NCI-H2029 treated with DMSO at 0.1 percent for 48 hours (cell line): ENCODE measurements around the gene UMAD1.
A peak's percentile ranks its signal among the peaks of the same experiment; 100 is the strongest.

Experiments used
- DNase-seq: peaks from one replicate; lab custom pipeline; 2025; lab: John Stamatoyannopoulos, UW

Gene UMAD1

DNA sequence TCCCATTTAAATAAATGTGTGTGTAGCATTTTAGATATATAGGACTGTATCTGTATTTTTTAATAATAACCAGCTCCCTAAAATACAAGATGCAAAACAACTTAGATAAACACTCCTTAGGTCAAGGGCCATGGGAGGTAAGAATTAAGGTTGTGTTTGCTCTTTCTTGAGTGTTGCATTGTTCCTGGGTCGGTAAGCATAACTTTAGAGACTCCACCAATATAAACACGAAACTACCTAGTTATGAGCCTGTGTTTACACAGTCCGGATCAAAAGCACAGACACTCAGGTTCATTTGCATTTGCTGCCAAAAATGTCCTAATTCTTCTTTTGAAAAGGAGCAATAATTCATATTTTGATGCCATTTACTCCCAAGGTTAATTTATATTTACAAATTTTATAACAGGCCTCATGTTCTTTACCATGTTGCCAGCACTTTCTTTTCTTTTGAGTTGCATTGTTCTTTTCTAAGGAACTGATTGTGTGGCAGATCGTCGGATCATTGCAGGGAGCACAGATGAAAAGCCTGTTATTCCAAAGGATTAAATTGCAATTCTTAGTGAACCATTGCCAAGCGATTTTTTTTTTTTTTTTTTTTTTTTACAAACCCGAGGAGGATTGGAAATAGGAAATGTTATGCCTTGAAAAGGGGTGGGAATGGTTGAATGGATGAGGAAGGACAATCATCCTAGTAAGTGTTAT, 282.3 kb downstream of the UMAD1 start:
- peak; percentile 54 for DNase-seq

DNA sequence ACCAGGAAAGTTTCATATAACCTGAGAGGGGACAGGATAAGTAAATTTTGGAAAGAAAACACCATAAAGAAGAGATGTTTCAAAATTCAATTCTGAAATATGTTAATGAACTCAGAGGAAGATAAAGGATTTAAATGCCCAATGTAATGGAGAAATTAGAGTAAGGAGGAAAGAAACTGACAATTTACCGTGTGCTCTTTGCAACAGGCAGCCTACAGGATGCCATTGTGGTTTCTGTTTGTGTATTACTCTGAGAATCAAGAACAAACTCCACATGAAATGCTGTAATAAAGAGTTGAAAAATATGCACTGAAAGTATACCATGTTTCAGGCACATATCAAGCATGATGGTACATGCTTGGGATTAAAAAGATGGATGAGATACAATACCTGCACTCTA, 283.3 kb downstream of the UMAD1 start:
- DNase-seq = no peak

DNA sequence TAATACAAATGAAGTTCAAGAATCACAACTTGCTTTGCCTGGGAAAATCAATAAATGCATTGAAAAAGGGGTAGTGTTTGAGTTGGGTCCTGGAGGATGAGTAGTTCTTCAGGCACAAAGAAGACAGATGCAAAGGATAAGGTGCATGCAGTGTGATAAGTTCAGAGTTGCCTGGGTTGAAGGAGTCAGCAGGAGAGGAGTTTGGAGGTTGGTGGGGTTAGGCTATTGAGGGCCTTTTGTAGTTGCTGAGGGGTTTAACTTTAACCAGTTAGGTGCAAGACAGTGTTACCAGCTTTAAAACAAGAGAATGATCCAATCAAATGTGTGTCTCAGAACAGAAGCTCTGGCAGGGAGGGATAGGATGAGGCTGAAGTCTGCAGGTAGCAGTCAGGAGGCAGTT, 283.8 kb downstream of the UMAD1 start:
- no peak for DNase-seq
